GM21390 (cell line): ENCODE measurements around the gene ARHGAP24.
"Not testable (repeated sequence)": the region's sequence is repeated elsewhere in the genome, so short reads cannot be mapped to it uniquely, and the experiment has no call there.

ENCODE experiments used
- ATAC-seq: cut with Tn5 transposase; IDR thresholded peaks from one replicate; pipeline ENCODE4 v1.9.1; 2021; ENCODE audit not compliant: unreplicated experiment

Gene ARHGAP24

DNA sequence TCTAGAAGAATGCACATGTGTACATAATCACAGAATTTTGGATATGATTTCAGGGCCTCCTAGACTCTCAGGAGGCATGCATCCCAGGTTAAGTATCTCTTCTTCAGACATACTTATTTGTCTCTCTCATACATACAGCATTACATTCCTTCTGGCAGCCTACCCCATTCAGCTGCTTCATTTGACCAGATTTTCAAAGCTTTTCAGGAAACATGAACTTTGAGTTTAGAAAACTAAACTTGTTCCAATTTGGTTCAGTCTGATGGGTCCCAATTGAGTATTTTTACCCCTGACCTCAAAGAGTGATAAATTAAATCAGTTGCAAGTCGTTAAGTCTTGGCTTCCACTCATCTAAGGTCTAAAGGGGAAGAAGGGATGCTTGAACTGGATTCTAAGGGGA lies 330.9 kb downstream of the ARHGAP24 start:
- ATAC-seq: no peak

- ATAC-seq: no peak
These were observed 331.4 kb downstream of the ARHGAP24 start for GRCh38 chr4:85806334-85806733.

- no peak for ATAC-seq
These were observed 332.4 kb downstream of the ARHGAP24 start for GRCh38 chr4:85807247-85807950.

- no peak for ATAC-seq
These were observed 333.2 kb downstream of the ARHGAP24 start for GRCh38 chr4:85808104-85808503.

DNA sequence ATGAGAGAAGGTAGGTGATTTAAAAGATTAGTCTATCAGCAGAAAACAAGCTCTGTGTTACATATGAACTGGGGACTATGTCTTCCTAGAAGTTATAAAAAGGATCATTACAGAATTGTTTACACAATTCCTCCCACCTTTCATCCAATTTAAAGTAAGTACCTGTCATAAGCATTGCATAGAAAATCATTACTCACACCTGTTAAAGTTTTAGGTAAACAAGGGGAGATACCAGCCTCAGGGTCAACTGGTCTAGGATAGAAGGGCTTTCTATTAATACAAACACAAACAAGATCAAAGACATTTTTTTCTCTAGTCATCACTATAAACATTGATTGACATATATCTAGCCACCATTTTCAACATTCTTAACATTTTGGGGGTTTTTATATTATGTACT lies 333.9 kb downstream of the ARHGAP24 start:
- ATAC-seq: no peak

GRCh38 chr4:85812776-85813175 lies 337.8 kb downstream of the ARHGAP24 start:
- ATAC-seq: no peak

DNA sequence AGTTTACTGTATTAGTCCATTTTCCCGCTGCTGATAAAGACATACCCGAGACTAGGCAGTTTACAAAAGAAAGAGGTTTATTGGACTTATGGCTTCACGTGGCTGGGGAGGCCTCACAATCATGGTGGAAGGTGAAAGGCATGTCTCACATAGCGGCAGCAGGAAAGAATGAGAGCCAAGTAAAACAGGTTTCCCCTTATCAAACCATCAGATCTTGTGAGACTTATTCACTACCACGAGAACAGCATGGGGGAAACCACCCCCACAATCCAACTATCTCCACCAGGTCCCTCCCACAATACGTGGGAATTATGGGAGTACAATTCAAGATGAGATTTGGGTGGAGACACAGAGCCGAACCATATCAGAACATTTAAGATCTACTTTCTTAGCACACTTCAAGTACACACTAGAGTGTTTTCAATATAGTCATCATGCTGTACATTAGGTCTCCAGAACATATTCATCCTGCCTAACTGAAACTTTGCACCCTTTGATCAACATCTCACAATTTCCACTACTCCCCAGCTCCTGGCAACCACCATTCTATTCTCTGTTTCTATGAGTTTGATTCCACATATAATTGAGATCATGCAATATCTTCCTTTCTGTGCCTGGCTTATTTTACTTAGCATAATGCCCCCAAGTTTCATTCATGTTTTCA lies 341.0 kb downstream of the ARHGAP24 start:
- no peak for ATAC-seq

- ATAC-seq: no peak
These were observed 343.8 kb downstream of the ARHGAP24 start for GRCh38 chr4:85818700-85819099.

- not testable (repeated sequence) for ATAC-seq
These were observed 345.2 kb downstream of the ARHGAP24 start for GRCh38 chr4:85820101-85820500.

DNA sequence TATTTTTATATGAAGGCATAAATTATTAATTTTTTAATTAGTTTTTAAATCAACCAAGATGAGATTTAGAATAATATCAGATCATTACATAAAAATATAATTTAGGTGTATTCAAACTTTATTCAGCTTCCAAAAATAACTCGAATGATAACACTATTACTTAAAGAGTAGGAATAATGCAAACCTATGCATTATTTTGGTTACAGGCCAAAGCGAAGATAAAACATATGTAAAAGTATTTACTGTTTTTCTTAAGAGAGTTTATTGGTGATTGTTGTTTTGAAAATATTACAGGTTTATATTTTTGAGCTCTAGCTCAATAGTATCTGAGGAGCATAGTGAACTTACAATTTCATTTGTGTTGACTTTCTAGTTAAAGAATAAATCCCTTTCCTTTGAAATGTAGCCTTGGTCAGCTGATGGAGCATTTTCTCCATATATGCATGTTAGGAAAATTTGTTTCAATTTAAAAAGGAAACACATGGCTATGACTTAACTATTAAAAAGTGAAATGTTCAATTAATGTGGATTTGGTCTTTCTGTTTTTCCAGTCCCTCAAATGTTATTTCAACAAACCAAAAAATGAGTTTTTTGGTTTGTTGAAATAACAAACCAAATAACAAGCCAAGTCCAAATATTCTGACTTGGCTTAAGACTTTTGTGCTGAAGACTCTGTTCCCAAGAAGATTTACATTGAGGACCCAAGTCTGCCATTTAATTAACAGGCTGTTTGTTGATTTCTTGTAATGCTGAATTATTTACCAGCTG lies 346.9 kb downstream of the ARHGAP24 start:
- no peak for ATAC-seq

DNA sequence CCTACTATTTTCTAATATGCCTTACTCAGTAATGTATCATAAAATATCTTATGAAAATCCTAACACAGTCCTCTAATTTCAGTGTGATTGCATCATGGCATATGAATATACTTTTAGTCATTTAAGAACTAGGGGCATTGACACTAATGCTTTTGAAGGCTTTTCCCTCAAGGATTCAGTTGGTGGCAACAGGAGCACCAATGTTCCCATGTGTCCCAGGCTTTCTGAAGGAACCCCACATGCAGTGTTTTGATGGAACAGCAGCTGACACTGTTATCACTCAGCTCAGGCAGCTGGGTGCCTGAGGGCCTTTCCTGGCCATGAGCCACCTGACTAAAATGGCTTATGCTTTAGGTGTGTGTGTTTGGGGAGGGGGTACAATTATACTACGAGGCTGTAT lies 348.3 kb downstream of the ARHGAP24 start:
- no peak for ATAC-seq

- no peak for ATAC-seq
These were observed 349.4 kb downstream of the ARHGAP24 start for GRCh38 chr4:85824166-85824945.

- ATAC-seq: peak; percentile 40
These were observed 351.2 kb downstream of the ARHGAP24 start for GRCh38 chr4:85826060-85826678.

GRCh38 chr4:85828027-85828890 lies 353.3 kb downstream of the ARHGAP24 start:
- ATAC-seq: no peak

- ATAC-seq: no peak
These were observed 354.5 kb downstream of the ARHGAP24 start for GRCh38 chr4:85829276-85830051.

DNA sequence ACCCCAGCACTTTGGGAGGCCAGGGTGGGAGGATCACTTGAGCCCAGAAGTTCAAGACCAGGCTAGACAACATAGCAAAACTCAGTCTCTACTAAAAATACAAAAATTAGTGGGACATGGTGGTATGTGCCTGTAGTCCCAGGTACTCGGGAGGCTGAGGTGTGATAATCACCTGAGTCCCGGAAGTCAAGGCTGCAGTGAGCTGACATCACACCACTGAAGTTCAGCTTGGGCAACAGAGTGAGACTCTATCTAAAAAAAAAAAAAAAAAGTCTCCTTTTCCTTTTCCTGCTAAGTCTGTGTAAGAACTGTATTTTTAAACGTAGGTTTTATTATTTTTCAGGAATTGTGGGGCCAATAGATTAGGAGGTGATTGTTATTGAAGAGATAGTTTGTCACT lies 356.7 kb downstream of the ARHGAP24 start:
- ATAC-seq: no peak

GRCh38 chr4:85833302-85833701 lies 358.4 kb downstream of the ARHGAP24 start:
- no peak for ATAC-seq

GRCh38 chr4:85834934-85835333 lies 360.0 kb downstream of the ARHGAP24 start:
- no peak for ATAC-seq
